Ascending aorta (tissue), 2 donors: ENCODE data around the gene UFC1. TPM values are rescaled to one million over a fixed set of nuclear protein-coding genes. Genes with fewer than 3 reads are reported as not detected.

ENCODE experiments used
- DNase-seq, 2 donors: peaks; one replicate each; pipeline ENCODE4 v3.0.0-alpha.2; 2019; ENCODE audit warnings: low spot score in 2 of 2
- H3K27ac ChIP-seq, 2 donors: fragments of 200-600 bp; sonication (generic); one replicate each; pipeline ENCODE4 v1.5.1; 2016 to 2017; ENCODE audit warnings: mild to moderate bottlenecking in 1 of 2
- H3K27me3 ChIP-seq: fragments of 200-600 bp; sonication (generic); one replicate; pipeline ENCODE4 v1.5.1; 2017
- H3K36me3 ChIP-seq, 2 donors: fragments of 200-600 bp; sonication (generic); one replicate each; pipeline ENCODE4 v1.5.1; 2016
- H3K4me1 ChIP-seq, 2 donors: fragments of 200-600 bp; sonication (generic); one replicate each; pipeline ENCODE4 v1.5.1; 2016 to 2017; ENCODE audit warnings: mild to moderate bottlenecking in 1 of 2
- H3K4me3 ChIP-seq, 2 donors: fragments of 200-600 bp; sonication (generic); one replicate each; pipeline ENCODE4 v1.5.1; 2016 to 2017; ENCODE audit warnings: mild to moderate bottlenecking in 1 of 2
- H3K9me3 ChIP-seq, 2 donors: fragments of 200-600 bp; sonication (generic); one replicate each; pipeline ENCODE4 v1.5.1; 2016
- intact Hi-C: fragments of 100-400 bp; cut with DNase I; formaldehyde crosslinking; loops from one replicate; pipeline ENCODE4 v1.15.1; 2023
- total RNA-seq: library from RNA; depleted of rRNA; stranded (reverse); fragments of >200 nt; gene quantifications from one replicate; pipeline ENCODE4 v1.1.0, GENCODE V29; 2016
- TF ChIP-seq, protein P1 (sequence below), 3 experiments: fragments of 200-600 bp in 2 of 3; fragments of 450-650 bp in 1 of 3; sonication (generic) in 2 of 3; IDR thresholded peaks; one replicate each; pipeline ENCODE4 v1.5.1; 2016 to 2019; ENCODE audit warnings: antibody characterized with exemption in 3 of 3, mild to moderate bottlenecking in 1 of 3, moderate library complexity in 1 of 3

Gene UFC1
- total RNA-seq, 1 donor from 2014 or later = 3.3 TPM

DNA sequence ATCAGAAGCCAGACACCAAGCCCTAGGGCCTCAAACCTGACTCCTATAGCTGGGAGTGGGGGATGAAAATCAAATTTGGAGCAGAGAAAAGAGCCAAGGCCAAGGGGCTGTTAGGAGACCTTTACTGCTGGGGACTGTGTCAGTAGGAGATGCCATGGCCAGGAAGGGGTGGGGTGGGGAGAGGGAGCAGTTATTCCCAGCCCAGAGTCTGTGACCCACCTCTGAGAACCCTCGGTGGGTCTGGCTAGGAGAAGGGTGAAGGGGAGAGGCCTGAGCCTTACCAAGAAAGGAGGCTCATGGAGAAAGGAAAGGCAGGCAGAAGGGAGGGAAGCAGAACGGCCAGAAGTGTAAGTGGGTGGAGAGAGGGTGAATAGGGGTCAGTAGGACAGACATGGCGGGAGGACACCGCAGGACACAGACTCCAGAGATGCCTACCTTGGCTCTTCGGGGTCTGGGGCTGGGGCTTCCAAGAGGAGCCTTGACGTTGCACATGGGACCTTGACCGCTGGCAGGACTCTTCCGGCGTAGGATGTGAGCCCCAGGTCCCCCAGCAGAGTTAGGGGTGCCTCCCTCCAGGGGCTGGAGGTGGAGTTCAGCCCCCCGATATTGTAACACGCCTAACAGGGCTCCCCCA is 43.9 kb downstream of the UFC1 start:
- TF ChIP-seq, protein P1, sequence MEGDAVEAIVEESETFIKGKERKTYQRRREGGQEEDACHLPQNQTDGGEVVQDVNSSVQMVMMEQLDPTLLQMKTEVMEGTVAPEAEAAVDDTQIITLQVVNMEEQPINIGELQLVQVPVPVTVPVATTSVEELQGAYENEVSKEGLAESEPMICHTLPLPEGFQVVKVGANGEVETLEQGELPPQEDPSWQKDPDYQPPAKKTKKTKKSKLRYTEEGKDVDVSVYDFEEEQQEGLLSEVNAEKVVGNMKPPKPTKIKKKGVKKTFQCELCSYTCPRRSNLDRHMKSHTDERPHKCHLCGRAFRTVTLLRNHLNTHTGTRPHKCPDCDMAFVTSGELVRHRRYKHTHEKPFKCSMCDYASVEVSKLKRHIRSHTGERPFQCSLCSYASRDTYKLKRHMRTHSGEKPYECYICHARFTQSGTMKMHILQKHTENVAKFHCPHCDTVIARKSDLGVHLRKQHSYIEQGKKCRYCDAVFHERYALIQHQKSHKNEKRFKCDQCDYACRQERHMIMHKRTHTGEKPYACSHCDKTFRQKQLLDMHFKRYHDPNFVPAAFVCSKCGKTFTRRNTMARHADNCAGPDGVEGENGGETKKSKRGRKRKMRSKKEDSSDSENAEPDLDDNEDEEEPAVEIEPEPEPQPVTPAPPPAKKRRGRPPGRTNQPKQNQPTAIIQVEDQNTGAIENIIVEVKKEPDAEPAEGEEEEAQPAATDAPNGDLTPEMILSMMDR (IDR thresholded peaks at IDR 0.05) = no peak
- H3K27me3 ChIP-seq = no peaks in the 10 kb centered on the region
- intact Hi-C loops = no loop called here
- H3K9me3 ChIP-seq = no peaks in the 10 kb centered on the region
- H3K36me3 ChIP-seq = no peaks in the 10 kb centered on the region
- H3K27ac ChIP-seq = peak overlapping the region; percentile 92 to 97
- no peak for DNase-seq
- peaks cover 3 to 22% of the 10 kb centered on the region in 2 donors for H3K4me1 ChIP-seq
- H3K4me3 ChIP-seq = peak overlapping the region; percentile 47 to 51

DNA sequence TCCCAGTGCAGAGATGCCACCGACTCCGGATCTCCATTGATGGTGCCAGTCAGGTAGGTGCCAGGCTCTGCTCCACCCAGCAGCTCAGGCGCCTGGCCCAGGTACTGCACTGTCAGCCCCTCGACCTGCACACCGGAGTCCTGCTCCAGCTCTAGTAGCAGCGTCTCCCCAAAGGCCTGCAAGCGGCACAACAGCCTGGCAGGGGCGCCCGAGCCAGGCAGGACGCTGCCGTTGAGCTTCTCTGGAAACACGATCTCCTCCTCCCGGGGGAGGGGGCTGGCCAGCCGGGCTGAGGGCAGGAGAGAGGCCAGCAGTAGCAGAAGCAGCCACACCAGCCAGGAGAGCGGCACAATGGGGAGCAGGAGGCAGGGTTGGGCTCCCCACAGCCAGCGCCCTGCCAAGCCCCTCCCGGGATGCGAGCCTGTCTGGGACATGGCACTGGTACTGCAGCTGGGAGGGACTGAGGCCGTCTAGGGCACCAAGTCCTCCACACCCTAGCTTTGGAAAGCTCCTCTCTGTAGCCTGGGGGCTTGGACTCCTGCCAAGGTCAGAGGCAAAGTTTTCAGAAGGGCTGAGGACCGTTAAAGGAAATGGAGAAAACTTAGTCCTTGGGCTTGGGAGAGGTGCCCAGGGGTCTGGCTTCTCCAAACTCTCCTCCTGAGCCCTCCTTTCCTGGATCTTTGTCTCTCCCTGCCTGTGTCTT is 44.6 kb downstream of the UFC1 start:
- Histone ChIP-seq H3K4me1 (peaks cover 8 to 29% of the 10 kb centered on the region in 2 donors), H3K36me3 (no peaks in the 10 kb centered on the region), H3K27me3 (no peaks in the 10 kb centered on the region), H3K4me3 (peak overlapping the region; percentile 47 to 51), H3K27ac (peak overlapping the region; percentile 92 to 97), H3K9me3 (no peaks in the 10 kb centered on the region)
- TF ChIP-seq, protein P1 (IDR thresholded peaks at IDR 0.05) = no peak
- intact Hi-C loops = no loop called here
- no peak for DNase-seq

DNA sequence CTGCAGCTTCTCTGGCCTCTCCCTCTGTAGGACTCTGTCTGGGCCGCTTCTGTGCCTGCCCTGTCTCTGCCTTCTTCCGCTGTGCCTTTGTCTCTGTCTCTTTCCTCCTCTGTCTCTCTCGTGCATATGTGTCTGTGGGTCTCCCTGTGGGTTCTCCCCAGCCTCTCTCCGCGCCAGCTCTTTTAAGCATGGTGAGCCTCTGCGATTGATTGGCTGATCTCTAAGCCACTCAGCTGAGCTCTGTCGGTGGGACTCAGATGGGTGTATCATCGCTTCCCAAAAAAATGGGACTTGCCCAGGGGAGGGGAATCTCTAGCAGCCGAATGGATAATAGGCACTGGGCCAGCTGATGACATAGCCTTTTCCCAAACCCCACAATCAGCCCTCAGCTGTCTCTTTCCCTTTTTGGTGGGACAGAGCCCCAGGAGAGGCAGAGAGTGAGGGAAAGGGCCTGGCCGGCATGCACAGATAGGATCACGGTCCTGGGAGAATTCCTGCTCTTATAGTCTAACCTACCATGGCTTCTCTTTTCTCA is 45.2 kb downstream of the UFC1 start, which contains the start of gene ADAMTS4:
ADAMTS4 (minus strand) TSS at position 158 of the 535 bp plus-strand sequence. CDS start 427 bp downstream, outside the sequence.
- intact Hi-C loops = no loop called here

DNA sequence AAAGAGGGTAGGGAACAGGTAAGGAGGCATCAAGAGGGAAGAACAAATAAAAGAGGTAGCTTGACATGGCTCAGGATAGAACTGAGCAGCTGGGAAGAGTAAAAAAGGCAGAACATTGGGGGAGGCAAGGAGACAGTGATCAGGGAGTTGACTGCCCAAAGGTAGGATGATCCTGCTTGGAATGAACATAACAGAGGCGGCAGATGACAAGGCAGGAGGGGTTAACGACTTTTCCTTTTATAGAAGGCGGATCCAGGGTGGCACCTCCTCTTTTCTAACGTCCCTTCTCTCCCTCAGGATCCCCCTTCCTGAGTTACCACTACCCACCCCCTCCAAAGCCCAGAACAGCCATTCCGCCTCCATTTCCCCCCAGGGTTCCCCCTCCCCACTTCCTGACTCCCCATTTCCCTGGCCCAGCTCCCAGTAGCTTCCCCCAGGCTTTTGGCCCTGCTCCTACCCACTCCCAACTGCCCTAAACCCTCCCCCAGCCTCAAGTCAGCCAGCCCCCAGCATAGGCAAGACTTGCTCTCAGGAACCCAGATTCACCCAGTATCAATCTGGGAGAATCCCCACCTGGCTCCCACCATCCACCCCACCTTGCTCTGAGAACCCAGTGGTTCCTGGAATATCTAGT is 45.8 kb downstream of the UFC1 start:
- H3K27me3 ChIP-seq = no peaks in the 10 kb centered on the region
- H3K9me3 ChIP-seq = no peaks in the 10 kb centered on the region
- no peak overlapping the region for H3K4me3 ChIP-seq
- TF ChIP-seq, protein P1 (IDR thresholded peaks at IDR 0.05) = no peak
- intact Hi-C loops = loop anchor here (5.0 to 10.0 kb wide), 3 partner anchors 155 to 545 kb away; partner anchors contain the start of genes DUSP12 and USF1
- peaks cover 8 to 32% of the 10 kb centered on the region in 2 donors for H3K4me1 ChIP-seq
- H3K27ac ChIP-seq = peak overlapping the region; percentile 92 to 97
- no peaks in the 10 kb centered on the region for H3K36me3 ChIP-seq
- no peak for DNase-seq

More for the DNA sequence above, 45.2 kb downstream of the UFC1 start, which contains the start of gene ADAMTS4:
- H3K27me3 ChIP-seq = no peaks in the 10 kb centered on the region
- H3K4me3 ChIP-seq = peak within 1 kb of the TSS; percentile 47 to 51
- H3K9me3 ChIP-seq = no peaks in the 10 kb centered on the region
- peak in 1 of 2 donors; percentile 86 for DNase-seq
- H3K27ac ChIP-seq = peak within 1 kb of the TSS; percentile 92 to 97
- TF ChIP-seq, protein P1 (IDR thresholded peaks at IDR 0.05) = no peak
- H3K36me3 ChIP-seq = no peaks in the 10 kb centered on the region
- peaks cover 8 to 32% of the 10 kb centered on the region in 2 donors for H3K4me1 ChIP-seq

DNA sequence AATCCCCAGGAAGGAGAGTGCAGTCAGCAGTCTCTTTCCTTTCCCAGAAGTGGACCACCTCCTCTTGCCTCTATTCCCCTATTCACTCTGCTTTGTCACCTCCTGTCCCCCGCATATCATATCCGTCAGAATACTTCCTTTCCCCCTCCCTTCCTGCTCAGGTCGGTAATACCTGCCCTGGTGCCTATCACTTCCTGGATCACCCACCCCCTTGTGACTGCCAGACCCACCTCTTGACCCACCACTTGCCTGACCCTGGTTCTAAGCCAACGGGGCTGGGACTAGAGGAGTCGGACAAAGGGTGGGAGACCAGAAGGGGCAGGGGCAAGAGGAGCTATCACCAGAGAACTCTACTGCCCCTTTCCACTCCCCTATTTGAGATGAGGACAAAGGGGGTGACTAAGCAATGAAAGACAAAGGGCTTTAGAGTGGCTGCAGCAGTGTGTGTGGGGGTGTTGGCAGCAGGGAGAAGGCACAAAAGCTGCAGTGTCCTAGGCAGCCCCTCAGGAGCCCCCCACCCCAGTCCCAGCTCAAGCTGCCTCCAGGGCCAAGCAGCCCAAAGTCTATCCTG is 46.7 kb downstream of the UFC1 start:
- no peak for DNase-seq
- H3K4me1 ChIP-seq = peaks cover 8 to 32% of the 10 kb centered on the region in 2 donors
- no peaks in the 10 kb centered on the region for H3K9me3 ChIP-seq
- peak overlapping the region; percentile 92 to 97 for H3K27ac ChIP-seq
- H3K4me3 ChIP-seq = no peak overlapping the region
- H3K36me3 ChIP-seq = no peaks in the 10 kb centered on the region
- TF ChIP-seq, protein P1 (IDR thresholded peaks at IDR 0.05) = no peak
- intact Hi-C loops = loop anchor here (5.0 to 10.0 kb wide), 3 partner anchors 156 to 544 kb away; partner anchors contain the start of genes DUSP12 and USF1
- no peaks in the 10 kb centered on the region for H3K27me3 ChIP-seq
